ENCODE measurements around the gene ARL15. TPM values are rescaled to one million over a fixed set of nuclear protein-coding genes. Genes with fewer than 3 reads are reported as not detected.

Gene ARL15
- total RNA-seq, 1 donor from 2014 or later: 74.4 TPM

DNA sequence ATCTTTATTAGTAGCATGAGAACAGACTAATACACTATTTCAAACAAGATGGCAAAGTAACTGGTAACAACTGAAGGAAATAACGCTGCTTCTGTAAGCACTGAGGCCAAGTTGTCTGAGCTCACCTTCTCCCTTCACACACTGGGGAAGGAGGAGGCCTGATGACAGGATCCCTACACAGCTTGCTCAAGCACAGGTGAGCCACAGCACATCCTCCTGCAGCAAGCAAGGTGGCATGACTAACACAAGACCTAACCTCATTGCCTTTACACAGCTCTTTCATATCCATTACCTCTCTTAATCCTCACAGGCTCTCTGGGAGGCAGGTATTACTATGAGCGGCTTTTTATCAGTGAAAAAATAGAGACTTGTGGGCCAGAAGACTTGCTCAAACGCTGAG is 83.3 kb downstream of the ARL15 start:
- H3K9me3 ChIP-seq: no peaks in the 10 kb centered on the region
- no peak for DNase-seq (ENCODE audit: extremely low spot score in 2 of 2)
- no peaks in the 10 kb centered on the region for H3K36me3 ChIP-seq
- H3K27ac ChIP-seq: no peak overlapping the region
- intact Hi-C loops (cut with DNase I): no loop called here
- H3K4me3 ChIP-seq: no peak overlapping the region
- peaks cover 4% of the 10 kb centered on the region for H3K4me1 ChIP-seq
- H3K27me3 ChIP-seq: no peaks in the 10 kb centered on the region
- TF ChIP-seq POLR2AphosphoS5 (IDR thresholded peaks at IDR 0.05; ENCODE audit: insufficient read depth in 1 of 2, low read depth in 1 of 2) (no peak), POLR2A (IDR thresholded peaks at IDR 0.05) (no peak), CTCF (IDR thresholded peaks at IDR 0.05) (no peak)

DNA sequence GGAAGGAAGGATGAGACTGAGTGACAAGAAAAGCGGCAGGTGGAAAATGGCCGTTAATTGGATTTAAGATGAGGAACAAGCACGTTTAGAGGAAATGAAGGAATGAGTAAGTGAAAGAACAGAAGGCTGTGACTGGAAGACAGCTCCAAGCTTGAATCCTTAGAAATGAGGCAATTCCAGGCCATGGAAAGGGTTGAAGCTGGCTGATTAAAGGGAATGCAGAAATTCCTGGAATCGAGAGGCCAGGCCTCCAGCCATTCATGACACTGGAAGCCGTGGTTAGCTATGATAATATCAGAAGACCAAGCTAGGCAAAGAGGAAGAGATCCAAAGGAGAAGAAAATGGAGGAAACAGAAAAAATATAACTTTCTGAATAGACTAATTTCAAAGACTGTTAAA is 84.2 kb downstream of the ARL15 start:
- TF ChIP-seq POLR2A (IDR thresholded peaks at IDR 0.05) (no peak), CTCF (IDR thresholded peaks at IDR 0.05) (no peak), POLR2AphosphoS5 (IDR thresholded peaks at IDR 0.05; ENCODE audit: insufficient read depth in 1 of 2, low read depth in 1 of 2) (no peak)
- Histone ChIP-seq H3K4me3 (no peak overlapping the region), H3K36me3 (no peaks in the 10 kb centered on the region), H3K4me1 (peaks cover 9% of the 10 kb centered on the region), H3K27me3 (no peaks in the 10 kb centered on the region), H3K27ac (no peak overlapping the region), H3K9me3 (no peaks in the 10 kb centered on the region)
- intact Hi-C loops (cut with DNase I): no loop called here
- no peak for DNase-seq (ENCODE audit: extremely low spot score in 2 of 2)

- no peaks in the 10 kb centered on the region for H3K27me3 ChIP-seq
- no peak overlapping the region for H3K27ac ChIP-seq
- intact Hi-C loops (cut with DNase I): no loop called here
- no peak for DNase-seq (ENCODE audit: extremely low spot score in 2 of 2)
- peaks cover 9% of the 10 kb centered on the region for H3K4me1 ChIP-seq
- no peaks in the 10 kb centered on the region for H3K9me3 ChIP-seq
- no peak overlapping the region for H3K4me3 ChIP-seq
- no peak for TF ChIP-seq POLR2AphosphoS5 (IDR thresholded peaks at IDR 0.05; ENCODE audit: insufficient read depth in 1 of 2, low read depth in 1 of 2)
- no peak for TF ChIP-seq CTCF (IDR thresholded peaks at IDR 0.05)
- TF ChIP-seq POLR2A (IDR thresholded peaks at IDR 0.05): no peak
- no peaks in the 10 kb centered on the region for H3K36me3 ChIP-seq
Measured at GRCh38 chr5:54224103-54224826, 86.1 kb downstream of the ARL15 start.

GRCh38 chr5:54222336-54222735 is 88.0 kb downstream of the ARL15 start:
- H3K36me3 ChIP-seq: no peaks in the 10 kb centered on the region
- H3K27me3 ChIP-seq: no peaks in the 10 kb centered on the region
- DNase-seq (ENCODE audit: extremely low spot score in 2 of 2): no peak
- intact Hi-C loops (cut with DNase I): no loop called here
- no peaks in the 10 kb centered on the region for H3K9me3 ChIP-seq
- no peak overlapping the region for H3K4me3 ChIP-seq
- peaks cover 9% of the 10 kb centered on the region for H3K4me1 ChIP-seq
- H3K27ac ChIP-seq: no peak overlapping the region
- TF ChIP-seq CTCF (IDR thresholded peaks at IDR 0.05) (no peak), POLR2AphosphoS5 (IDR thresholded peaks at IDR 0.05; ENCODE audit: insufficient read depth in 1 of 2, low read depth in 1 of 2) (no peak)

GRCh38 chr5:54221135-54221534 is 89.2 kb downstream of the ARL15 start:
- H3K36me3 ChIP-seq: no peaks in the 10 kb centered on the region
- peak overlapping the region in 1 of 2 donors; percentile 3 for H3K4me3 ChIP-seq
- TF ChIP-seq CTCF (IDR thresholded peaks at IDR 0.05): no peak
- no peak for TF ChIP-seq POLR2A (IDR thresholded peaks at IDR 0.05)
- TF ChIP-seq POLR2AphosphoS5 (IDR thresholded peaks at IDR 0.05; ENCODE audit: insufficient read depth in 1 of 2, low read depth in 1 of 2): no peak
- H3K27me3 ChIP-seq: no peaks in the 10 kb centered on the region
- H3K4me1 ChIP-seq: peaks cover 9% of the 10 kb centered on the region
- no peaks in the 10 kb centered on the region for H3K9me3 ChIP-seq
- intact Hi-C loops (cut with DNase I): no loop called here
- DNase-seq (ENCODE audit: extremely low spot score in 2 of 2): no peak
- no peak overlapping the region for H3K27ac ChIP-seq

All from vagina (tissue), 2 donors.